Osteocyte (in vitro differentiated cells): ENCODE measurements around the gene VAMP1. TPM values are rescaled to one million over a fixed set of nuclear protein-coding genes. Genes with fewer than 3 reads are reported as not detected.
A peak's percentile ranks its signal among the peaks of the same experiment; 100 is the strongest.

Source experiments
- DNase-seq: peaks from one replicate; pipeline ENCODE4 v3.0.0; 2021; ENCODE audit warnings: mixed read lengths; ENCODE audit not compliant: unreplicated experiment; ENCODE audit errors: extremely low spot score
- H3K27ac Mint-ChIP-seq: one replicate; pipeline ENCODE4 v1.8.0; 2021; ENCODE audit warnings: mild to moderate bottlenecking, mixed read lengths; ENCODE audit not compliant: unreplicated experiment
- H3K27me3 Mint-ChIP-seq: one replicate; pipeline ENCODE4 v1.8.0; 2021; ENCODE audit warnings: mixed read lengths; ENCODE audit not compliant: unreplicated experiment
- H3K36me3 Mint-ChIP-seq: one replicate; pipeline ENCODE4 v1.8.0; 2021; ENCODE audit warnings: mixed read lengths; ENCODE audit not compliant: unreplicated experiment
- H3K4me1 Mint-ChIP-seq: one replicate; pipeline ENCODE4 v1.8.0; 2021; ENCODE audit warnings: mixed read lengths; ENCODE audit not compliant: unreplicated experiment
- H3K4me3 Mint-ChIP-seq: one replicate; pipeline ENCODE4 v1.8.0; 2021; ENCODE audit warnings: mild to moderate bottlenecking, moderate library complexity, mixed read lengths; ENCODE audit not compliant: unreplicated experiment
- H3K9me3 Mint-ChIP-seq: one replicate; pipeline ENCODE4 v1.8.0; 2021; ENCODE audit warnings: mixed read lengths; ENCODE audit not compliant: unreplicated experiment
- CTCF ChIP-seq: fragments of 200-600 bp; sonication (generic); IDR thresholded peaks from 2 replicates; pipeline ENCODE4 v1.5.0; 2021; ENCODE audit warnings: antibody characterized with exemption, mild to moderate bottlenecking, moderate library complexity
- total RNA-seq: library from RNA; stranded (reverse); gene quantifications from 2 replicates; pipeline ENCODE4 v1.2.1, GENCODE V29; 2021

The VAMP1 gene
- total RNA-seq, 1 donor from 2014 or later: 6.9 TPM

- Mint-ChIP-seq H3K27ac (no peak overlapping the region), H3K9me3 (no peaks in the 10 kb centered on the region), H3K4me1 (no peaks in the 10 kb centered on the region), H3K27me3 (no peaks in the 10 kb centered on the region), H3K4me3 (no peak overlapping the region), H3K36me3 (peaks cover 19% of the 10 kb centered on the region)
- TF ChIP-seq CTCF: no peak
- DNase-seq: no peak
These were observed 9.6 kb downstream of the VAMP1 start for GRCh38 chr12:6460751-6461371.

- Mint-ChIP-seq H3K27ac (no peak overlapping the region), H3K9me3 (no peaks in the 10 kb centered on the region), H3K4me3 (no peak overlapping the region), H3K4me1 (no peaks in the 10 kb centered on the region), H3K27me3 (no peaks in the 10 kb centered on the region), H3K36me3 (peaks cover 15% of the 10 kb centered on the region)
- TF ChIP-seq CTCF: no peak
- DNase-seq: no peak
These were observed 11.5 kb downstream of the VAMP1 start for GRCh38 chr12:6459004-6459337.

GRCh38 chr12:6458281-6459003 is 12.0 kb downstream of the VAMP1 start:
- Mint-ChIP-seq H3K4me1 (peaks cover under 1% of the 10 kb centered on the region), H3K4me3 (no peak overlapping the region), H3K36me3 (peaks cover 14% of the 10 kb centered on the region), H3K27me3 (no peaks in the 10 kb centered on the region), H3K27ac (no peak overlapping the region), H3K9me3 (no peaks in the 10 kb centered on the region)
- DNase-seq: no peak
- TF ChIP-seq CTCF: no peak

- no peak for TF ChIP-seq CTCF
- peaks cover 8% of the 10 kb centered on the region for H3K4me1 Mint-ChIP-seq
- no peak overlapping the region for H3K27ac Mint-ChIP-seq
These were observed 13.1 kb downstream of the VAMP1 start for GRCh38 chr12:6457220-6457945.

GRCh38 chr12:6452944-6453630 is 17.4 kb downstream of the VAMP1 start:
- Mint-ChIP-seq H3K4me3 (peak overlapping the region; percentile 85), H3K9me3 (no peaks in the 10 kb centered on the region), H3K4me1 (peaks cover 29% of the 10 kb centered on the region), H3K27ac (peak overlapping the region; percentile 99), H3K27me3 (no peaks in the 10 kb centered on the region), H3K36me3 (peaks cover 9% of the 10 kb centered on the region)
- DNase-seq: no peak
- no peak for TF ChIP-seq CTCF

More at GRCh38 chr12:6457220-6457945, 13.1 kb downstream of the VAMP1 start:
- no peaks in the 10 kb centered on the region for H3K9me3 Mint-ChIP-seq
- no peak overlapping the region for H3K4me3 Mint-ChIP-seq
- DNase-seq: no peak
- H3K27me3 Mint-ChIP-seq: no peaks in the 10 kb centered on the region
- peaks cover 13% of the 10 kb centered on the region for H3K36me3 Mint-ChIP-seq
